Stimulated activated CD8-positive, alpha-beta memory T cell treated with anti-CD3 and anti-CD28 coated beads, Interleukin-15, amount 100 ng/mL, for 1 hour (primary cell): Measurements from ENCODE around the gene ITPR3.

Source experiments
- DNase-seq: peaks from one replicate; pipeline ENCODE4 v3.0.0-alpha.2; 2020; ENCODE audit warnings: low read depth

ITPR3 gene

DNA sequence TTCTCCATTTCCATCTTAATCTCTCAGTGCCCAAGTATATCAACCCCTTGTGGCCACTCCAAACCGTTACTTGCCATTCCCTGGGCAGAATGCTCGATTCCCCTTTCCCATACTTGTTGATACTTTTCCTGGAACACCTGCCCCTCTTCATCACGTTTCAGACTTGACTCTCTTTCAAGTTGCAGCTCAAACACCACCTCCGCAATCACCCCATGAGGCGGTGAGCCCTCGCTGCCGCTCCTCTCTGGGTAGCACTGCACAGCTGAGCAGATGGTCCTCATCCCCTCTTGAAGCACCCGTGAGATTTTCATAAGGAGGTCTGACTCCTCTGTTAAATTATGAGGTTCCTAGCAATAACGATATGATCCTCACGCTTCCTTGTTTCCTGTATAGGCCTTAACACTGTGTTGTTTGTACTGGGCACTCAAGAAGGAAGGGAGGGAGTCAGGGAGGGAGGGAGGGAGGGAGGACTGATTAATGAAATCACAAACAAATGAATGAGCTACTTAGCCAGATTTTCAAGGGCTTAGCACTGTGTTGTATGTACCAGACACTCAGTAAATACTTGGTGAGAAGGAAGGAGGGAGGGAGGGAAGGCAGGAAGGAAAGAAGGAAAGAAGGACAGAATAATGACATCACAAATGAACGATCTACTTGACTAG lies 98.3 kb downstream of the ITPR3 start:
- DNase-seq: no peak

DNA sequence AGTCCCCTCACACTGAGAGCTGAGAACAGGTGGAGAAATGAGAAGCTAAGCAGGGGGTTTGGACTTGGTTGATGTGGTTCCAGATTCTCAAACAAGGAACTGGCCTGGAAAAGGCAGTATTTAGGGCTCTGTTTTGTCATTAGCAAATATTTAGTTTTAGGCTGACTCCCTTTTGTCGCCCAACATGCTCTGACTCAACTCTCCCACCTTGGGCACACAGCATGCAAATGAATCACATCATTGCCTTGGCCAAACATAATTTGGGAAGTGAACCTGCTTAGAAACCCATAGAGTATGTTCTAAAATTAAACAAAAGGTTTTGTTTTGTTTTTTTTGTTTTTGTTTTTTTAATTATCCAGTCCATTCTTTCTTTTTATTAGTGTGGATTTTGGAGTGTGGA lies 99.9 kb downstream of the ITPR3 start:
- no peak for DNase-seq

DNA sequence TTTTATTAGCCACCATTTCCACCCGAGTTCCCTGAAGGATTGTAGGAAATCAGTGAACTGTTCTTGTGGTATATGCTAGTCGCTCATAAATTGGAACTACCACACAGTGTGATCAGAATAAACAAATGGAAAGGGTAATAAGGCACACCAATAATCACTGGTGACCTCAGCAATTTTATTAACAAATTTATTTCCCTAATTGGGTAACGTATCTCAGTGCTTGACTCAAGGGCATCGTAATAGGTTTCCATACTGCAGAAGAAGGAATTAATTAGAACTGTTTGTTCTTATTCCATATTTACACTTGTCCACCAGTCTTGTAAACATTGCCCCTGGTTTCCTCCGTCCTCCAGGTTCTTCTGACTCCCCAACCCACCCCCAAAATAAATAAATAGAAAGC lies 100.4 kb downstream of the ITPR3 start:
- DNase-seq: no peak

DNA sequence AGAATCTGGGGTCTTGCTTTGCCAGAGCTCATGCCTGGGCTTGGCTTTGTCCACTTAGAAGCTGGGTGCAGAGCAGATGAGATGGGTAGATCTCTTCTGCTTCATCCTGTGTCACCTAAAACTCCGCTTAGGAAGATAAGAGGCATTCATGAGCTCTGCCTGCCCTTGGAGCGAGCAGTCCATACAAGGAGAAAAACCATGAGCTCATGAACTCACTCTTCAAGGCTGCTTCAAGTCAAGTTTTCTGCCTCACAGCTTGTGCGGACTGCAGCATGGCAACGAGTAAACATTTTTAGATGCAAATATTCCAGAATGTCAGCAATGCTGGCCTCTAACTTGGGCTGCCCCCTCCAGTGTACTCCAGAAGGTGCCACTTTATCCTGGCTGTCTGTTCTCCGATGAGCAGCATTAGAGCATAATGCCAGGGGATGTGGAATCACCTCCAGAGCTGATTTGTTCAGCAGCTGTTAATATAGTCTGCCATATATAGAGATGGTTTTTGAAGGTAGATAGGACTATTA lies 101.0 kb downstream of the ITPR3 start:
- DNase-seq: no peak

DNA sequence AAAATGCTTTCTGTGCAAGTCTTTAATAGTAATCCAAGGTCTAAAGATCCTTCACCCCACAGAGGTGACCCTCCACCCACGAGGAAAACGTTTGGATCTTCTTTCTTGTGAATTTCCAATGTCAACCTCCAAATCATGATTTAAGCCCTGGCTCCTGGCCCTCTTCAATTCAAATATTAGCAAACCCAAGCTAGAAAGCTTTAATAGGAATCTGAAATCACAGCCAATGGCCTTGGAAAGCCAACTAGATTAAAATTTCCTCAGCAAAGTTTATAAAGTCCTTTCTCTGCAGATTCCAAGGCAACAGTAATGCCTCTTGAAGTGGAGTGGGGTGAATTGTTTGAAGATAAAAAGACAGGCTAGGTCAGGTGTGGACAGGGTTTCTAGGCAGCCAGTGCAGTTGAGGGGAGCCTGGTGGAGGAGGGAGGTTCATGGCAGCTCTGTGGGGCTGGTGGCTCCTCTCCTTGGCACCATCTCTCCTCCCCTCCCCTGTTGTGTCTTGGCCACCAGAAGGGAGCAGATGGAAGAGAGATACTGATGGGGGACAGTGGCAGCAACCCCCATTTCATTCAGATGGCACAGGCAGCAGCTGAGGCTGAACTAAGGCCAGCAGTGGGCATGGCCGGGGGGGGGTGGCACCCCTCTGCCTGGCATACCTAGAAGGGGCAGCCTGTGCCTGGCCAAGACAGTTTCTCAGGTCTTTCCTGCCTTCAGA lies 102.4 kb downstream of the ITPR3 start:
- no peak for DNase-seq

DNA sequence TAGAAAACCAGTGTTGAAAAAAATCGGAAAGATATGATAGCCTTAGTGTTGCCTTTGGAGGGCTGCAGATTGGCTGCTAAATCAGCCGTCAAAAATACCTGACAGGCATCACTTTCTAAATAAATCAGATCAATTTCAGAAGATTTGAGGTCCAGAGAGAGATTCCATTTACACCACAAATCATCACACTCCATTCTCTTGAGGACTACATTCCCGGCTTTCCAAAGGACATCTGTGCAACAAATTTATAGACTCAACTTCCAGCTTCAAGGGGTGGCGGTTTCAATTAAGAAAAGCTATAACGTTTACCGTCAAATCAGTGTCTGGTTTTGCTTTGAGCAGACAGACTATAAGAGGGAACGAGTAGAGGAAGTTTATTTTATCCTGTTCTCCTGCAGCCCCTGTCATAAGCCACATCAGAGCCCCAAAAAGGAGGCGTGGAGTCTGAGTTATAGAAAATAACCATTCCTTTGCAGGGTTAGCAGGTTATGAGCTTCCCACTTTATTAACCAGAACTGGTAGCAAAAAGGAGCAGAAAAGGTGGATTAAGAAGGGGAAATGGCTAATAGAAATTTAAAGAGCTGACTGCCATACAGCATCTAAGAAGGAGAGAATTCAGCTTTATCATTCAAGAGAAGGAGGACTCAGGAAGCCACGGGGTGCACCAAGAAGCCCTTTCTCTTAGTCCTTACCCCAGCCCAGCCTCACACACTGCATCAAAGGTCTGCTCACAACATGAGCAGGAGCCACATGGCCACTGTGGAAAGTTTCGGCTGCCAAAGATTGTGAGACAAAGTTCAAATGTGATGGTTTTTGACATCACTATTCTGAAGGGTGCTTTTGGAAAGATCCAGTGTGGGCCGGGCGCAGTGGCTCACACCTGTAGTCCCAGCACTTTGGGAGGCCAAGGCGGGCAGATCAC lies 103.2 kb downstream of the ITPR3 start:
- no peak for DNase-seq

DNA sequence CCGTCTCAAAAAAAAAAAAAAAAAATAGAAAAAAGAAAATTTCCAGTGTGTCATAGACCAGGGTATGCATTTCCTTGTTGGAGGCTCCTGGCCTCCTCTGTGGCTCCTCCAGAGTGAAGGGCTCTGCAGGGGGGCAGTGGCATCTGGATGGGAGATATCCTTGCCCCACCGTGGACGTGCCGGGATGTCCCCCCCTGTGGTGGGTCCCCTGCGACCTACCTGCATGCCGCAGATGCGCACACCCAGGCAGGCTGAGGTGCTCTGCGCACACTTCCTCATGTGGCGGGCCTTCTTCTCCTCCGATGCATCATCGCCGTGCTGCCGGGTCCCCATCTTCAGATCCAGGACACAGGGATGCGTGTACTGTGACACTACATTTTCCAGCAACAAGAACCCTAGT lies 104.1 kb downstream of the ITPR3 start:
- DNase-seq: no peak

DNA sequence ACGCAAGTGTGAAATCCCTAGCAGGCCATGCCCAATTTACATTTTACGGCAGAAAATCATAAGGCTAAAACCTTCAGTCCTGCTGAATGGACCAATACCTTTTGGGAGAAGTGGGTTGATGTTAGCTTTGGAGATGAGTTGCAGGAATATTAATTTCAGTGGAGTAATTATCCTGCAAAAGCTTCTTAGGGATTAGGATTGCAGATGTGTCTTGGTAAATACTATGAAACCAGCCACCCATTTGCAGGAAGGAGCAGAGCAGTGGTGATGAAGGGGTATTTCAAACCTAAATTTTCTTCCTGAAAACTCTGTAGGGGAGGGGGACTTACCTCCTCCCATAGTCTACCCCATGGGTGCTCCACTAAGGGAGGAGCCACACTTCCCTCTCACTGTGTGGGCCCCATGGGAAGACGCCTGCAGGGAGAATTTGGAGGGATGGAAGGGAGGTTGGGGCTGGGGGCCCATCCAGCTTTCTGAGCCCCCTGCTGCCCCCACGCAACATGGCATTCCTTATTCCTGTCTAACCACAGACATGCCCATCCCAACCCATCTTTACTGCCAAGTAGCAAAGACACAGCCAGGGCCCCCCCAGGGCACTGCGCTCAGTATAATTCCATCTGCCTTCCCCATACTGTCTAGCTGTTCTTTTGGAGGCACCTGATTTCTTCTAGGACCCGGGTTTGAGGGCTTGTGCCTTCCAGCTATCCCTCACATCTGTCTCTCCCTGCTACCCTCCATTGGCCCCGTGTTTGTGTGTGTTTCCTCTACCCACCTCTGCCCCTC lies 105.0 kb downstream of the ITPR3 start:
- DNase-seq: no peak

DNA sequence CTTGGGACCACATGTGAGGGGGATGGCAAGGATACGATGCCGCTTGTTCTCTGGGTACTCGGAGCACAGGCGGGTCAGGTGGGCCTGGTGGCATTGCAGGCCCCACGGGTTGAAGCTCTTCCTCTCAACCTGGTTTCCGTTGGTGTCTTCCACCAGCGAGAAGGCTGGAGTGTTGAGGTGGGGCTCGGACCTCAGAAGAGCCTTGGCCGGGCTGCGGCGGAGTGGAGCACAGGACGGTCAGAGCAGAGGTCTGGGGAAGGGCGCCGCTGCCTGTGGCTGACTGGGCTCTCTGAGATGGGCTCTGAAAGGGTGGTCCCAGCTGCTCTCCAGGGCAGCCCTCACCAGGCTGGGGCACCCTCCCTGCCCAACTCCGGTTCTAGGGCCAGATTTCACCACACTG lies 105.6 kb downstream of the ITPR3 start:
- DNase-seq: no peak

DNA sequence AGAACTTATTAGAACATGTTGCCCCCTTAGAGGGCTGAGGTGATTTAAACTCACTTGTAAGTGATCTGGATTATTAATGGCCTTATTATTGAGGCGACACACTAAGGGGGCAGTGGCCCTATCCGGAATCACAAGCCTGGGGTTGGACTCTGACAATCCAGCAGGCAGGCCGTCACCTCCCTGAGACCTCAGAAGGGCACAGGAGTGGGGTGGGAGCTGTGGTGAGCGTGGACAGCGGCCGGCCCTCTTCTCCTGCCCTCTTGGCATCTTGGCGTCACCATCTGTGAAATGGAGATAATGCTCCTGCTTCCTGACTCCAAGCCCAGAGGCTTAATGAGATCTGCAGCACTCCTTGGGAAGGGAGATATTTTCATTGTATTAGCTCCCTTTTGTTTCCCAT lies 106.0 kb downstream of the ITPR3 start:
- DNase-seq: no peak

DNA sequence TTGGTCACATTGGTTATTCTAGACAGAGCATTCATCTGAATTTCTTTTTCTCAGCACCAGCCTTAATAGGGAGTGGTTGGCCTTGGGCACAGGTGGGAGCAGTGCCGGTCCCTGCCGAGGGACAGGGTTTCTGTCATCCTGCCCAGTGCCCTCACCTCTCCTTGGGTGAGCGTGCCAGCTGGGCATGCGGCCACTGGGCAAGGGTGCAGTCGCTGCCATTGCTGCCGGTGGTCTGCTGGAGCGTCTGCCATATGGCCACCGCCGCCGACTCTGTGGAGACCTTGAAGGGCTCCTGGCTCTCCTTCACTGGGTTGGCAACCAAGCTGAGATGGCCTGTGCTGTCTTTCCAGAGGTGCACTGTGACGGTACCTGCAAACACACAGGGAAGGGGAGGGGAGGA lies 106.8 kb downstream of the ITPR3 start:
- DNase-seq: no peak

DNA sequence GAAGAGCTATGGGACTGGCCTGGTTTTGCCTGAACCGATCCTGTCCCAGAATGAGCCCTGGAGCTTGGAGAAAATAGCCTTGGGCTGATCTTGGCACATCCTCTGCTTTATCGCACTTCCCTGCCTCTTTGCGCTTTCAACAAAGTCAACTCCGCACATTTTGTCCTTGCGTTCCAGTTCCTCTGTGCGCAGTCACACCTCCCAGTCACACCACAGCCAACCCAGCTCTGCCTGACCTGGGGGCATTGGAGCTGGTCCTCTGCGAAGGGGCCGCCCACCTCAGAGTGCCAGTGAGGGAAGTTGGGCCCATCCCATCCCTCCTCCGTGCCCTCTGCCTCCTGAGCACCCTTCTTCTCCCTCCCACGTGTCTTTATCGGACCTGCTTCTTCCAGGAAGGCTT lies 107.3 kb downstream of the ITPR3 start:
- no peak for DNase-seq

DNA sequence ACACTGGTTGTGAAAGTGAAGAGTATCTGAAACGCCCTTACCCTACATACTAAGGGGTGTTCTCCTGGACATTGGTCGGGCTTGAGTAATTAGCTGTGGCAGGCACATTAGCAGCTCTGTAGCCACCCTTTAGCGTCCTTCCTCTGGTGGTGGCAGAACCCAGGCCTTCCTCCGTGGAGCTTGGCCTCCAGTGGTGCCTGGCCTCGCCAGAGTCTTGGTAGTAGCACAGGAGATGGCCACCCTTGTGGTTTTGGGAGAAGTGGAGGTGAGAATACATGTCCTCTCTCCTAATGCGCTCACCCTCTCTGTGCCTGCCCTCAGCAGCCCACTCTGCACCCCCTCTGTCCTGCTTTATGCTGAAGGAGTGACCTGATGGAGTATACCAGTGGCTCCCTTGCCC lies 107.9 kb downstream of the ITPR3 start:
- DNase-seq: no peak

DNA sequence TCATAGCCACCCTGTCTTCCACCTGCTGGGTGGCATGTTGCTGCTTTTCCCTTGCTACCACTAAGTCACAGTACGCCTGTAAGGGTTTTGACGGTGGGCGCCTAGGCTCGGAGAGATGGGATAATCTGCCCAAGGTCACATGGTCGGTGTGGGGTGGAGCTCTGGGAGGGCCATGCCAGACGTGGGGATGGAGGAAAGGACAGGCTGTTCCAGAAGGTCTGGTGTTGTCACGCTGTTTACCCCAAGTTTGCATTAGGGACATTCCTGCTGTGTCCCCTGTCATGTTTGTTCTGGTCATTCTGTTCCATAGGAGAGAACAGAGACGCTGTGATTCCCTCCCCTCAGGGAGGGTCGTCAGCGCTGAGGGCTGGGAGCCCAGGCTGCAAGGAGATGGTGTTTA lies 109.5 kb downstream of the ITPR3 start:
- DNase-seq: no peak

DNA sequence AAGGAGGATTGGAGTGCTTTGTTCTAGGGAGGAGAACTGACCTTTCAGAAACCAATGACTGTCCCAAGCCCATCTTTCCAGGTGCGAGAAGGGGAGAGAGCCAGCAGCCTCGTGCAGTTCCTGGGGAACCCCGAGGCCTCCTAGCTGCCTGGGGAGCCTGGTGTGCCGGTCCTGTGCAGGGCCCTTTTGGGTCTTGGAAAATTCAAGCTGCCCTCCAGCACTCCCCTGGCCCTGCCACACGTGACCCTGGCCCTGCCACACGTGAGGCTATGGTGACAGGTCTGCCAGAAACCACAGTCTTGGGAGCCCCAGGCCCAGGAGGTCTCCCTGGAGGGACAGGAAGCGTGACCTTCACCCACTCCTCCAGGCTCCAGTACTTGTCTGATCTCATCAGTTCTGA lies 109.9 kb downstream of the ITPR3 start:
- no peak for DNase-seq

DNA sequence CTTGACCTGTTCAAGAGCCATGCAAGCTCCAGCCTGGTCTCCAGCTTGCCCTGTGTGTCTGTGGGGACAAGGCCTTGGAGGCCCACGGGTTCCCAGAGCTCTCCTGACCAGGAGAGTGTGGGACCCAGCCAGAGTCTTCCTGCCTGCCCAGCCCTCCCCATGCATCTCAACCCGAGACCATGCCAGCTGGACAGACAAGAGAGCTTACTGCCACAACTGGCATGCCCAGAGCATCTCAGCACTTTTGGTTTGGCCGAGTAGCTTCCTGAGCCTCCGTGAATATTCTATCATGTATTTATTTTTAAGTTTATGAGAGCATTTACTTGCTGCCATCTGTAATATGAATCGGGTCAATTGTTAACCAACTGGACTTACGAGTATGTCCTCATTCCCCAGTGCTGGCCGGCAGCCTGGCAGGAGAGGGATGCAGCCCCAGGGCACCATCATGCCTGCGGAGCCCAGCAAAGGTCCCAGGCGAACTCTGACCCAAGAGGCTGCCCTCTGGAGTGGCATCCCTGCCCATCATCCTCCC lies 110.7 kb downstream of the ITPR3 start:
- no peak for DNase-seq

DNA sequence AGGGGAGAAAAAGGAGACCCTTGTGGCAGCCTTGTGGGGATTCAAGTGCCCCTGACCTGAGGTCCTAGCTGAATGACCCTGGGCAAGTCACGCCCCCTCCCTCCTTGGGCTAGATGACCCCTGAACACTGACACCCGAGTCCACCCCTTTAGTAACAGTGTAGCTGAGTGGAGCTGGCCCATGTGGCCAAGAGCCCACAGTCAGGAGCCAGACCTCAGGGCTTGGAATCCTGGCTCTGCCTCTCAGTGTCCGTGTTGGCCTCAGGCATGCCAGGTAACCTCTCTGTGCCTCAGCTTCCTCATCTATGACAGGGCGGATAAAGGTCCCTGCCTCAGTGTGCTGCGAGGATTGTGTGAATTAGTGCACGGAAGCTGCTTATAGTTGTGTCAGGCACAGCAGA lies 111.3 kb downstream of the ITPR3 start:
- no peak for DNase-seq

DNA sequence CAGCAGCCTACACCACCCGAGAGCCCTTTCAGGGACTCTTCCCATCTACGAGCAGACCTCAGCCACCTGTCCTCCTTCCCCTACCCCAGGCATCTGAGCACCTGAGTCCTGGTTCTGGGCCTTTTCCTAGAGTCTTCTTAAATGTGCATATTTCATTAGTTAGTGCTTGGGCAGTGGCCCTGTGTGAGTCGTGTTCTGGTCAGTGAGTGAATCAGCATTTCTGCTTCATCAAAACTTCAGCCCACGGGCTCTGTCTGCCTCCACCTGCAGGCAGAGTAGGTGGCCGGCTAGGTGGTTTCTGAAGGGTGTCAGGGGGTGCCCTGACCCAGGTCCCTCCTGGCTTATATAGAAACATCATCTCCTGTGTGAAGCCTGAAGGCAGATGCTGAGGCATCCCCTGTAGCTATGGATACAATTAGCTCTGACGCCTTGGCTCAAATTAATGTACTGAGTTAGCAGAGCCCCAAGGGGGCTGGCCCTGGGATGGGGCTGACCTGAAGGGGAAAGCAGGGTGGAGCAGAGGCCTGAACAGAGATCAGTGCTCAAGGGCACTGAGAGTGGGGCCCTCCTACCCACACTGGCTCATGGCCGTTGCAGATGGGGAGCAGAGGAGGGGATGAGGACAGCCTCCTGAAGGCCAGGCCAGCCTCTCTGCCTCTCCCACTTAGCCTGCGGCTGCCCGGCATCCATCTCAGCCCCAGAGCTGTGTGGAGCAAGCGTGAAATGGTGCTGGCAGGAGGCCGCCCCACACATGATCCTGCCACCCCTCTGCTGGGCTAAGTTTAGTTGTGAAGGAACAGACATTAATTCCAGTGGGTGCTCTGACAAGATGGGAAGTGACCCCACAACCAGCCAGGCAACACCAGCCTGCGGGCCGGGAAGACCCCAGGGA lies 111.9 kb downstream of the ITPR3 start:
- DNase-seq: no peak

DNA sequence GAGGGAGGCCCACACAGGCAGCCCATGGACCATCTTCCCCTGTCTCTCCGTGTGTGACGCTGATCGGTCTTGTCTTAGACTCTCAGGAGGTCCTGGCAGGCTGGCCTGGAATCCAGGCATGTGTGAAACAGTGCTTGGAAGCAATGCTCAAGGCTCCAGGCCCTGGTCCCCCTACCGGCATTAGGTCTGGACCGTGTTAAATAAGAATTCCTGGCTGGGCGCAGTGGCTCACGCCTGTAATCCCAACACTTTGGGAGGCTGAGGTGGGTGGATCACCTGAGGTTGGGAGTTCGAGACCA lies 112.5 kb downstream of the ITPR3 start:
- DNase-seq: no peak

DNA sequence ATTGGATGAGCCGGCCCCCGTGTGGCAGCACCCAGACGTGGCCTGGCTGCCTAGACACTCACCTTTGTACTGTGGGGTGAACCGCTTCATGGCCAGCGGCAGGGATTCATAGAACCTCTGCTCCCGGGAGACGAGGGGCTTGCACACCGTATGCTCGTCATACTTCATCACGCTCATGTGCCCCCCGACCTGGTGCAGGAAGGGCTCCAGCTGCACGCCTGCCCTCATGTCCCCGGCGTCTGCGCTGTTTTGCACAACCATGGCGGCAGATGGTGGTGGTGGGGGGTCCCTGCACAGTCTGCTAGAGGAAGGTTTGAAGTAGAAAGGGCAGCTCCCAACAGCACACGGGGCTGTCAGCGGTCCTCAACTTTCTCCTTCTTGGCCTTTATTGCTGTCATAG lies 114.1 kb downstream of the ITPR3 start:
- DNase-seq: no peak
